HG02610 (cell line): Measurements from ENCODE around the gene YOD1.
A peak's percentile ranks its signal among the peaks of the same experiment; 100 is the strongest.

Source experiments
- ATAC-seq: cut with Tn5 transposase; IDR thresholded peaks from one replicate; pipeline ENCODE4 v1.9.1; 2021; ENCODE audit warnings: mild to moderate bottlenecking, moderate library complexity; ENCODE audit not compliant: unreplicated experiment

YOD1 gene

DNA sequence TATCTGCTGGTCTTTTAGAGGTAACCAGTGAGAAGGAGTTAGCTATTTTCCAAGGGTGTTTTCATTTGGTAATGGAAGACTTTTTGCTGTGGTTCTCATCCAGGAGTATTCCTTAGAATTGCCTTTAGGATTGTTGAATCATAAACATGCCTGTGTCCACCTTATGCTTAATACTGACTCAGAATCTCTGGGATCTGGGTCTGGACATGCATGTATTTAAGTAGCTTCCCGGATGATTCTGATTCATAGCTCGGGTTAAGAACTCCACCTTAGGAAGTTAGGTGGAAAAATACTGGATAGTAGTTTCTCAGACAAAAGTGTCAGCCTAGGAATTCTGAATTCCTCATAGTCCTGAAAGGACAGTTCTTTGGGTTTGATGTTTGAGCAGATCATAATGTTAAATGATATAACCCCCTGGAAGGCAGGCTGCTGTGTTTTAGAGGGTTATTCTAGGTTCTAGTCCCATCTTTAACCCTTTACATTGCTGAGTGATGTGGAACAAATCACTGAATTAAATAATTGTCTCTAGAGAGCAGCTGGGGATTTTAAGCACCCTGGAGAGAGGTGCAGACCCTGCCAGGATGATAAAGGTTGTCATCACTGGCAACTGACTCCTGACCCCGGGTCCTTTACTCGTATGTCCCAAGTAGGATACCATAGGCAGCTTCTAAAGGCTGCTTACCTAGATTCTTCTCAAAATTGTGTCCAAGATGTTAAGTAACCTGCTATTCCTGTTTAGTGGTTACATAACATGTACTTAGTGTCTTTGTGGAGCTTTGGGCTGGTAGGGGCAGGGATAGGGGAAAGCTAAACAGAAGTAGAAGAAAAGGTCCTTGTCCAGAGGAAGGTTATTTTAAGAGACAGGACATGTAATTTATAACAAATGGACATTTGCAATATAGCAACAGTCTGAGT lies 23.2 kb upstream of the YOD1 start:
- no peak for ATAC-seq

DNA sequence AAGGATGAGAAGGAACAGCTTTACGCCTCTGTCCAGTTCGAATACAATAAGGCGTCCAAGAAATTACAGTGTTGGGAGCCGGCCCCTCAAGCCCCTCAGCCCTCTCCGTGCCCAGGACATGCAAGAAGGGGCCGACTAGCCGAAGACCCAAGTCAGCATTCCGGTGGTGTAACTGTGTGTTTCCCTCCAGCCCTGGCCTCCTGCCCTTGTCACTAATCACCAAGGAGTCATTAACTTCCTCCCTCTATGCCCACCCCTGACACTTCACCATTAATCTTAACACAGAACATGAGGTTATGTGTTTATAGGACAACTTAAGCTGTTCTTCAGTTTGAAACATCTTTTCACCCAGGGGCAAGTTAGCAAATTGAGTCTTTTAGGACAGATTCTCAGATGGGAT lies 21.2 kb upstream of the YOD1 start:
- ATAC-seq = no peak

DNA sequence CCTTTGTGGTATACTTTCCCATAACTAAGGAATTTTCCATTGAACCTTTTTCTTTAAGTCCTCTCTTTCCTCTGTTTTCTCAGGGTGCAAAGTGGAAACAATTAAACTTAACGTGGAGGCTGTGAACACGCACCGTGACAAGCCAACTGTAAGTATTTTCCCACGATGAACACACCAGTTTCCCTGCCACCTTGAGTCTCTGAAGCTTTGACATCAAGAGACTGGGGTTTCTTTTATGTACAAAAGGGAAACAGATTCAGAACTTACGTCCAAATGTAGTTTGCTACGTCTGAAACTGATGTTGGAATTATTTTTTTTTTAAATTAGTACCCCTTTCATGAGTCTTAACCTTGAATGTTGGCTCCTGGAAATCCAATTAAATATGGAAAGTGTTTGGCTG lies 20.4 kb upstream of the YOD1 start:
- ATAC-seq = no peak

DNA sequence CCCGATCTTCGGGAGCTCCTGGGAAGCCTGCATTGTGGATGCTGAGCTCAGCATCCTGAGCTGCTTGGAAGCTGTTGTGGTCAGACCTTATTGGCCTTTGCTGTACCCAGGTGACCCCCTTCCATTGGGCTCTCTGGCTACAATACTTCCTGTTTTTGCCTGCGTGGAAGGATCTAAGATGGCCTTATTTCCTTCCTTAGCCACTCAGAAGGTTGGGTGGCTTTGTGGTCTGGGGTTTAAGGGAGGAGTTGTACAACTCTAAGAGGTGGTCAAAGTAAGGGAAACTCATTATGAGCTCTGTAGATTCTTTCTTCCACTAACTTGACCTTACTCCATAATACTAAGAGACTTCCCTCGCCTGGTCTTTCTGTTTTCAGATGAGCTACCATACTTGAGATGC lies 19.8 kb upstream of the YOD1 start:
- ATAC-seq = no peak

DNA sequence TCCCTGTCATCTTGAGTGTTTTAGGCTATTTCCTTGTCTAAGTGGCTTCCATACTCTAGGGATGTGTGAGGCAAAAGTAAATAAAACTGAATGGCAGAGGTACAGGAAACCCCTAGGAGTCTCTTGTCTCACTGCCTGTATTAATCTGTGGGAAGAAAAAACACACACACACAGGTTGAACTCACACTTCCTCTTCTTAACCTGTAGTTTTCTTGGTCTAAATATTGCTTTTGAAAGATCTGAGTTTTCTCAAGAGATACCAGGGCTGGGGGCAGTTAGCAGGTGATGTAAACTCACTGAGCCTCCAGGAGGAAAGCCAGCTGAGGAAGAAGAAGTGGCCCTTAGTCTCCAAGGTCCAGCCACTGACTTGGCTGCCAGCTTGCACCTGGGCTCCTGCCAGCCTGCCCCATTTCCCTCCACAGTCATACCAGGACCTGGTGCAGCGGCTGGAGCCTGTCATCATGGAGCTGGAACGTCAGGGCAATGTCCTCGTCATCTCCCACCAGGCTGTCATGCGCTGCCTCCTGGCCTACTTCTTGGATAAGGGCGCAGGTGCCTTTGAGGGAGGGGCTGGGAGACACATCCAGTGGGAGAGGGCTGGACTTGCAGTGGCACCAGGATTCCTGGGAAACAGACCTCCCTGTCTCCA lies 19.0 kb upstream of the YOD1 start:
- ATAC-seq = no peak

DNA sequence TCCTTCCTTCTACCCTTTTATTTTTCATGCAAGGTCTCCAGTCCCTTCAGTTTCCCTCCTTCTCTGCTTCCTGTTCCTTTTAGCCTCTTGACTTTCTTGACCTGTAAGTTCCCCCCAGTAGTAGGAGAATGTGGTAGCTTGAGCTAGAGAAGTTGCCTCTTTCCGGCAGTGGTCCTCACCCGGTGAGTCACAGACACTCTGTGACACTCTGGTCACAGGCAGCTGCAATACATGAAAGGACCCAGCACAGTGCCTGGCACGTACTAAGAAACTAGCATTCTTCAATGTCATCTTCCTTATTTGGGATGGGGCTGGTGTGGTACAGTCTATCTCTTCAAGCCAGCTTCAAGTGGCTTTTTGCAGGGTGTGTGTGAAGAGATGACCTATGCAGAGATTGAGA lies 18.1 kb upstream of the YOD1 start:
- ATAC-seq = no peak

DNA sequence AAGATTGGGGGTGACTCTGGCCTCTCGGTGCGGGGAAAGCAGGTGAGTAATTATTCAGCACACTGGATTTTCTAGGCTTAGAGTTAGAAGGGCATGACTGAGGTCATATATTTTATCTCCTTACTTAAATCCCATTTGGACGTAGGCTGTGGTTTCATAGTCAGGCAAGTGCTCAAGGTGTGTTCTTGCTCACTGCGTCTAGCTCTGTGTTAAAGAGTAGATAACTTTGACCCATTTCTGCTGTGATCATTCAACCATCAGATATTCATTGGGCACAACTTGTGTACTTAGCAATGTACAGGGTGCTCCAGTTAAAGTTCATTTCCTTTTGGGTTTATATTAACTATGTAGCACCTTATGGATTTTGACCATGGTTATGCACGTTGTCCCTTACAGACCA lies 16.7 kb upstream of the YOD1 start:
- ATAC-seq = no peak

DNA sequence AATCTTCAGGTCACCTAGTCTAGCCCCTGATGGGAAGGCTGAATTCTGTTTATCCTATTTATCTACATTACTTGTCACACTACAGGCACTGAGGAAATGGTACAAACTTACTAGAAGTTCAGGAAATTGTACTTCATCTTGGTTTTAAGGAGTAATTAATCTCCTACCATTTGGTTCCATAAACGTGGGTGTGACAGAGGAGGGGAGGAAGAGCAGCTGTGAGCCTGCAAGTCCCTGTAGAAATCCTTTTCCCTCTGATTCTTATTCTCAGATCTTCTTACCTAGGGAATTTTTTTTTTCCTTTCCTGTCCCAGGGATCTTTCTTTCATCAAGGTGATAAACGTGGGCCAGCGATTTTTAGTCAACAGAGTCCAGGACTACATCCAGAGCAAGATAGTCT lies 16.2 kb upstream of the YOD1 start:
- no peak for ATAC-seq

DNA sequence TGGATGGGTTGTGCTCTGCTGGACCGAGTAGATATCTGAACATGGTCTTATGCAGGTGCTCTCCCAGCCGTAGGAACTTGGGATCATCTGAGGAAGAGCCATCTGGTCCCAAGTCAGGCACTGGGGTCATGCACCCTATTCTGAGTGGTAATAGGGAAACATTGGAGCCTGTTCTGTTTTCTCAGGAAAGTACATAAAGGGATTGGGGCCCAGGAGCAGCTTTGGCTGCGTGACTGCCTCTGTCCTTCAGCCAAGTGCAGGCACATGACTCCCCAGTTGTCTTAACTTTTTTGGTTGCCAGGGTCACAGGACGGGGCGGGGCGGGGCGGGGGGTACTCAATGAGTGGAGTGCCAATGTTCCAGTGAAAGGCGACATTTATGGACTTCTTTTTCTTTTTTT lies 13.6 kb upstream of the YOD1 start:
- no peak for ATAC-seq

DNA sequence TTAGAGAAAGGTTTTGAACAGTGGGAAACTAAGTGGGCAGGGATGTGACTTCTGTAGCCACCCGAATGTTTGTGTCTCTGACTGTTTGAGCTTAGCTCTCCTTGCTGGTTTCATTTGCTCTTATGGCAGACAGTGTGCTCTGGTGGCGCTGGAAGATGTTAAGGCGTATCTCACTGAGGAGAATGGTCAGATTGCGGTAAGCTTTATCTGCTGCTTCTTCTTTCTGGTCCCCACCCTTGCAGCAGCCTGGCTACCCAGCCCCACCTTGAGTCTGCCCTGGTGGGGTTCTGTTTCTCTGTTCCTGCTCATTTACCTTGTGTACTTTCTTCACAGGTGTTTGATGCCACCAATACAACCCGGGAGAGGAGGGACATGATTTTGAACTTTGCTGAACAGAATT lies 12.0 kb upstream of the YOD1 start:
- ATAC-seq = no peak

DNA sequence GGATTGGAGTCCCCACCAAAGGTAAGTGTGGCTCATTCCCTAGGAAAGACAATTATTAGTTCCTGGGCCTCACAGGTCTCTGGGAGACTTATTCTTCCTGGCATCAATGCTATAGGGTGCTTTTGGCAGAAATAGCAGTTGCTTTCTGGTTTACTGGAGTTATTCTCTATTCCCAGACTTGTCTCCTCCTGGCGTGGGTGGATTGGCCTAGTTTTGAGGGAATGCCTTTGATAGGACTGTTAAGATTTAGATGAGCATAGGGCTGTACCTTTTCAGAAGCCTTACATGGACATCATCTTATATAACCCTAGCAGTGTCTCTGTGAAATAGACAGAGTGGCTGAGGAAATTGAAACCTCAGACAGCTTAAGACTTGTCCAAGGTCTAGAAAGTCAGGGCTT lies 11.1 kb upstream of the YOD1 start:
- no peak for ATAC-seq

DNA sequence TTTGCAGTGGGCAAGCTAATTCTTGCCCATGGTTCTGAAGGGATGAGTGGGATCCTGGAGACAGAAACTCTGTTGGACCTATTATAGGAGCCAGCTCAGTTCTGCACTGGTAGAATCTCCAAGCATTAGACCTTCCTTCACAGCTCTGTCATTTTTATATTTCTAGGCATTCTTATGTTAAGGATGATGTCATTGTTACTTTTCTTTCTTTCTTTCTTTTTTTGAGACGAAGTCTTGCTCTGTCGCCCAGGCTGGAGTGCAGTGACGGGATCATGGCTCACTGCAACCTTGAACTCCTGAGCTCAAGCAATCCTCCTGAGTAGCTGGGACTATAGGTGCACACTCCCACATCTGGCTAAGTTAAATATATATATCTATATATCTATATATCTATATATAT lies 9.6 kb upstream of the YOD1 start:
- no peak for ATAC-seq

DNA sequence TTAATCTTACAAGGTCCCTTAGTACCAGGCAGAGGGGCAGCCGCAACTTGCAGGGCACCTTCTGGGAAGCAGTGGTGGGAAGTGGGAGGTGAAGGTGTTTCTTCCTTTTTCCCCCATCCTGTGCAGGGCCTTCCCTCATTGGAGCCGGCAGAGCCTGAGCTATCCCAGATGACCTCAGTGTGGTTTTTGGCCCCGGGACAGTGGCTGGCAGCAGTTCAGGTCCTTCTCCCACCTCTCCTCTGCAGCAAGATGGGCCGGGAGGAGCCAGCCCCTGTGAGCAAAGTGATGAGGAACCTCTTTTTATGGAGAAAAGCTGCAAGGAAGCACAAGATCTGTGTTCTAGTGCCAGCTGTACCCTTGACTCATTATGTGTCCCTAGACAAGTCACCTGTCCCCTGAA lies 8.9 kb upstream of the YOD1 start:
- no peak for ATAC-seq

DNA sequence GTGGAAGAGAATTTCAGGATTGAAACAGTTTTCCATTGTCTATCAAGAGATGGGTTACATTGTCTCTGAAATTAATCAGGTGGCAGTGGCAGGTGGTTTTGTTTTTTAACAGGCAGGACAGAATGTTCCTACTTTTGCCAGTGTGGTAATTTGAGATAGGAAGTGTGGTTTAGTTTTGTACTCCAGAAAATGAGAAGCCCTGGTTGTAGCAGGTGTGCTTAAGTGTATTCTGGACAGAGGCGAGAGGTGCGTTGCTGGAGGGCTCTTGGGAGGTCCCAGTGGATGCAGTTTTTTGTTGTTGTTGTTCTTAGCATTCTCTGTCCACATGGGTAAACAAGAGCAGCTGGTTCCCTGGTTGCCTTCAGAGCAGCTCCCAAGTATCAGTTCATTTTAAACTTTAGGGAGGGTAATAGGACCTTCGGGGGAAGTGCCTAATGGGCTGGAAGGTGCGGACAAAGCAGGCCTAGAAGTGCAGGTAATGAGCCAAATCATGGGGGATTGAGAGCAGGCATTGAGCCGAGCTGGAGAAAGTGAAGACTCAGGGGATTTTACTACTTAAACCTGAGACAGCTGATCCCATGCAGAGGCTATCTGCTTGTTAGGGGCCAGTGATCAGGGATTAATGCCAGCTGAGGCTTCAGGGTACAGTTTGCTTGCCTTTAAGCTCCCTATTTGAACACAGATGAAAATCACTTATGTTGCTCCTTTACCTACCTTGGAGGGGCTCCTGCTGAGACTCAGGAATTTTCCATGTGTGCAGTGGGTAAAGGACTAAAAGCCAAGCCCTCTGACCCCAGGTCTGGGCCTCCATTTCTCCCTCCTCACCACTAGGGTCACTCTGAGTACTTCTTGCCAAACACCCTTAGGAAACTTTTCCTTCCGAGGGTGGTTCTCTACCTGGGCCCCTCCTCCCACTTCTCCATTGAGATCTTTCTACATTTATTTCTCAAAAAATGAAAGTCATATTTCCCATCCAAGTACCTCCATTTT lies 8.2 kb upstream of the YOD1 start:
- ATAC-seq = no peak

DNA sequence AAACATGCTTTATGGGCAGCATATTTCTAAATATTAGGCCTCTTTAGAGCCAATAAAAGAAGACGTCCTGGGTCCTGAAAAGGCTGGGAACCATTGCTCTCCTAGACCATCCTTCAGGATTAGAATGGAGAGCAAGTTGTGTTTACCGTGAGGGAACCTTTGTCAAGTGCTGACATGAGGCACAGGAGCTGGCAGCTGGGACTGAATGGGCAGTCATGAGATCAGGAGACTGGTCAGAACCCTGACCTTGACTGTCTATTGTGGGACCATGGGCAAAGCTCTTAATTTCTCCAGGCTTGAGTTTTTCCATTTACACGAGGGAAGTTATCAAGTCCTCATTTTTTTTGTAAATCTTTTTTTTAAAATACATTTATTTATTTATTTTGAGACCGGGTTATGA lies 7.2 kb upstream of the YOD1 start:
- no peak for ATAC-seq

DNA sequence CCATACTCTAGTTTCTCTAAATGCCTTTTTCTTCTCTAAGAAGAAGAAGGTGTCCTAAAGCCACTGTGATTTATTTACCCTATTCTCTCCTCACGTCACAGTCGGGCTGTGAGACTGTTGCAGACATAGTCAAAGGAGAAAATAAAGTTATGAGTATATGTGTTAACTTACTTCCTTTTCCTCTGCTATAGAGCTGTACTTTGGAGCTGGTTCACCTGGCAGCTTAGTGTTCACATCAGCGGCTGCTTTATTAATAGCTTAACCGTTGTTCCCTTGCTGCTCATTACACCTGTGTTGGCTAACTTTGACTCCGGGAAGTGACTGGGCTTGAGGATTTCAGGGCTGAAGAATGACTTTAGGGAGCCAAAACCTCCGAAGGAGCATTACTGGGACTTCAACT lies 5.7 kb upstream of the YOD1 start:
- no peak for ATAC-seq

DNA sequence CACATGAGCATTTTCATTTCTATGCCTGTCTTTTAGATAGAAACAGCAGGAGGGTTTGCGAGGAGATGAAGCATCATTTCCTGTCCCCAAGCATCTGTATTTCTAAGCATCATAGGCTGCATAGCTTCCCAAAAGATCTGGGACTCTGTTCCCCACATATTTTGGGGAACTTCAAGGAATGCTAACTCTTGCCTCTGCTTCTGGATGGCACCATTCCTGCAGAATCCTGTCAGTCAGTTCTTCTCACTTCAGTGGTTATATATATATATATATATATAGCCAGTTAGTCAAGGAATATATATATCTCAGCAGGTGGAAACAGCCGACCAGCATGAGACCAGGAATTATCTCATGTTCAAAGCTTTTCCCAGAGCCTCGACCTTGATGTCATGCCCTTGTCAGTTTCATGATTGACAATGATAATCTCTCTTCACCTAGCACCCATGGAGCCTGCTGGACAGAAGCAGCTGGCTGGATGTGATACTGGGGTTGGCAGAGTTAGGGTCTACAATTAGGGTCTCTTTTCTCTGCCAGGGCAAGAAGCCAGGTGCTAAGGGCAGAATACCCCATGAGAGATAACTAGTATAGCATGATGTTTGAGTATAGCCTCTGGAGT lies 4.5 kb upstream of the YOD1 start:
- ATAC-seq = no peak

DNA sequence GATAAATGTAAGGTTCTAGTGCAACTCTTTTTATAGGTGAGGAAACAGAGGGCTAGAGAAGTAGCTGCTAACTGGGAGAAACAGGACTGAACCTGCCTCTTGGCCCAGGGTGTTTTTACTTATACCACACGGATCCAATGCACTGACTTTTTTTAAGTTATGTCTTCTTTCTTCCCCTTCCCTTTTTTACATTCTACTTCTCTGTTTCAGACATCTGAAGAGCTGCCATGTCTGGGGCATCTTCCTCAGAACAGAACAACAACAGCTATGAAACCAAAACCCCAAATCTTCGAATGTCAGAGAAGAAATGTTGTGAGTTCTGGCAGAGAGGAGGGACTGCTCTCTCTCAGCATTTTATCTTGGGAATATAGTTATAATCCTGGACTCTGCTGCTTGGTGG lies 3.5 kb upstream of the YOD1 start:
- ATAC-seq = no peak

DNA sequence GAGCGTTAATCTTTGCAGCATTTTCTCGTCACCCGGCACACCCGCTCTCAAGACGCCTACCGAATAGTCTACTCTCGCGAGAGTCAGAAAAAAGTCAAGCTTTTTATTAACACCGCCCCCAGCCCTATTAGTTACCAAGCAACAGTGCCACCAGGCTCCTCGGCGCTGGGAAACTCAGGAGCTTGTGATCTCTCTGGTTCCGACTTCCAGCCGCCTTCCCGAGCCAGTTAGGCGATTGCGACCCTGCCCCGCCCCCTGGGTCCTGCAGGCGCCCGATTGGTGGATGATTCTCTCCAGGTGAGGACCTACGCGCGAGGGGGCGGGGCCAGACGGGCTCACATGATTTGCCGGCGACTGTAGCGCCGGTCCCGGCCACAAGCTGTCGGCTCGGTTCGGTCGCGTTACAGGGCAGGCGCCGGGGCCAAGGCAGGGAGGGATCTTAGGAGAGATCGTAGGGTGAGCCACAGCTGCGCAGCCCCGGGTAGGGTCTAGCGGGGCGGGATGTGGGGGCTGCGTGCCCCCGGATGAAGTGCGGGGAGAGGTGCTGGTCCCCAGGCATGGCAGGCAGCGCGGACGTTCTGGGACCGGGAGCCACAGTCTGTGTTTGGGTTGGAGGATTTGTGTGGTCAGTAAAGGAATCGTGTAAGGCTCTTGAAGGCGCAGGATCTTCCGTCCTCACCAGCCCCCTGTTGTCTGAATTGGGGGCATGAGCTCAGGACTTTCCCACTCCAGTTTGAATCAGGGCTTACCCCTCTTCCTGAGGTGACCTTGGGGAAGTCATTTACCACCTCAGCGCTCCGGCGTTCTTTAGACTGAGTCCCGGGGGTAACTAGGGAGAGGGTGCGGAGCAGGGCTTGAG lies 2.1 kb upstream of the YOD1 start, which contains the start of gene PFKFB2:
Gene PFKFB2, plus strand, starts transcription at position 365 of the 859 bp plus-strand sequence. CDS start 1,443 bp downstream, outside the sequence.
- ATAC-seq = peak; percentile 83
